Measurements from ENCODE around the gene RMND5B. TPM values are rescaled to one million over a fixed set of nuclear protein-coding genes. Genes with fewer than 3 reads are reported as not detected.

RMND5B gene
- total RNA-seq, 1 donor from 2014 or later = 25.3 TPM

DNA sequence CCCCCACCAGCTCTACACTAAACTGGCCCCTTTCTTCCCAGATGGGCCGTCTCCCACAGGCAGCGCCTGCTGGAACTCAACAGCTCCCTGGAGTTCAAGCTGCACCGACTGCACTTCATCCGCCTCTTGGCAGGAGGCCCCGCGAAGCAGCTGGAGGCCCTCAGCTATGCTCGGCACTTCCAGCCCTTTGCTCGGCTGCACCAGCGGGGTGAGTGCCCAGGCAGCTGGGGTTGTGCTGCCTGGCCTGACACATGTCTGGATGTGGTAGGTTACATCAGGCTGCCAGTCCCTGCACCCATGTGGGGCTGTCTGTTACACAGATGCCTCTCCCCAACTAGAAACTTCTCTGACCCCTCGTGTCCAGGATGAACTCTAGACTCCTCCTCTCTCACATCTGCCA lies 13.1 kb downstream of the RMND5B start:
- peaks cover 7% of the 10 kb centered on the region for H3F3A ChIP-seq (ENCODE audit: low read depth)
- no peak overlapping the region for H3K4me3 ChIP-seq
- H4K20me1 ChIP-seq (ENCODE audit: low read depth) = peaks cover 12% of the 10 kb centered on the region
- H3K79me2 ChIP-seq (ENCODE audit: low read depth) = no peaks in the 10 kb centered on the region
- H3K4me1 ChIP-seq = no peaks in the 10 kb centered on the region
- TF ChIP-seq, protein P1, sequence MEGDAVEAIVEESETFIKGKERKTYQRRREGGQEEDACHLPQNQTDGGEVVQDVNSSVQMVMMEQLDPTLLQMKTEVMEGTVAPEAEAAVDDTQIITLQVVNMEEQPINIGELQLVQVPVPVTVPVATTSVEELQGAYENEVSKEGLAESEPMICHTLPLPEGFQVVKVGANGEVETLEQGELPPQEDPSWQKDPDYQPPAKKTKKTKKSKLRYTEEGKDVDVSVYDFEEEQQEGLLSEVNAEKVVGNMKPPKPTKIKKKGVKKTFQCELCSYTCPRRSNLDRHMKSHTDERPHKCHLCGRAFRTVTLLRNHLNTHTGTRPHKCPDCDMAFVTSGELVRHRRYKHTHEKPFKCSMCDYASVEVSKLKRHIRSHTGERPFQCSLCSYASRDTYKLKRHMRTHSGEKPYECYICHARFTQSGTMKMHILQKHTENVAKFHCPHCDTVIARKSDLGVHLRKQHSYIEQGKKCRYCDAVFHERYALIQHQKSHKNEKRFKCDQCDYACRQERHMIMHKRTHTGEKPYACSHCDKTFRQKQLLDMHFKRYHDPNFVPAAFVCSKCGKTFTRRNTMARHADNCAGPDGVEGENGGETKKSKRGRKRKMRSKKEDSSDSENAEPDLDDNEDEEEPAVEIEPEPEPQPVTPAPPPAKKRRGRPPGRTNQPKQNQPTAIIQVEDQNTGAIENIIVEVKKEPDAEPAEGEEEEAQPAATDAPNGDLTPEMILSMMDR (IDR thresholded peaks at IDR 0.05) = no peak
- TF ChIP-seq EZH2 (IDR thresholded peaks at IDR 0.05) (no peak), EZH2phosphoT487 (IDR thresholded peaks at IDR 0.05) (no peak)
- H3K9ac ChIP-seq = no peak overlapping the region
- no peak overlapping the region for H2AFZ ChIP-seq (replicated peaks)
- Mint-ChIP-seq H3K4me1 (no peaks in the 10 kb centered on the region), H3K27ac (no peak overlapping the region), H3K4me3 (no peak overlapping the region), H3K9me3 (no peaks in the 10 kb centered on the region), H3K36me3 (peaks cover 37% of the 10 kb centered on the region), H3K27me3 (ENCODE audit: insufficient read depth, low read depth) (no peaks in the 10 kb centered on the region)
- H3K36me3 ChIP-seq = no peaks in the 10 kb centered on the region
- H3K9me3 ChIP-seq (ENCODE audit: low read depth) = no peaks in the 10 kb centered on the region
- H3K27ac ChIP-seq = no peak overlapping the region
- H3K4me2 ChIP-seq = no peak overlapping the region
- DNase-seq (ENCODE audit: low spot score) = no peak
- no peaks in the 10 kb centered on the region for H3K27me3 ChIP-seq

DNA sequence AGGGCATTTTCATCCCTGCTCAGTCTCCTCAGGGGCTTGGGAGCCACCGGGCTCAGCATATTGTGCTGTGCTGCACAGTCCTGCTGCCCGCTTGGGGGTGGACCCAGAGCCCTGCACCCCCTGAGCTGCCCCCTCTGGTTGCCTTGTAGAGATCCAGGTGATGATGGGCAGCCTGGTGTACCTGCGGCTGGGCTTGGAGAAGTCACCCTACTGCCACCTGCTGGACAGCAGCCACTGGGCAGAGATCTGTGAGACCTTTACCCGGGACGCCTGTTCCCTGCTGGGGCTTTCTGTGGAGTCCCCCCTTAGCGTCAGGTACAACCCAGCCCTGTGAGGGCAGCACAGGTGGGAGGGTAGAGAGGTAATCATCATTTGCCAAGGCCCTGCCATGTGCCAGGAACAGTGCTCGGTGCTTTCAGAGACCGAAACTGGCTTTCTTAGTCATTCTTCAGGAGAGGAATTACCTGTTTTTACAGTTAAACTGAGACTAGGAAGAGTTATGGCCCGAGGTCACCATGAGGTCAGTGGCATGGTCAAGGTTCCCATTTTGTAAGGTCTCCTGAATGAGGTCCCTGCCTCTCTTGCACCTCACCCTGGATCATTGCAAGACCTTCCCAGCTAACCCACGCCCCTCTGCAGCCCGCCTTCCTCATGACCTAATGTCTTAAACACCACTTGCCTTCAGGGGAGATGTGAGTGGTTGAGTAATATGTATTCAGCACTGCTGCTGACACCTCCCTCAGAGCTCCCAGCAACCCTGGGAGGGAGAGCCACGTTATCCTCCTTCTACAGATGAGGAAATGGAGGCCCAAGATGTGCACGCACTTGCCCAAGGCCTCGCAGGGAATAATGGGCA lies 15.4 kb downstream of the RMND5B start:
- no peak overlapping the region for H3K4me2 ChIP-seq
- DNase-seq (ENCODE audit: low spot score) = peak; percentile 81
- H3K27me3 Mint-ChIP-seq (ENCODE audit: insufficient read depth, low read depth) = peaks cover 4% of the 10 kb centered on the region
- no peaks in the 10 kb centered on the region for H3K36me3 ChIP-seq
- no peak overlapping the region for H2AFZ ChIP-seq (replicated peaks)
- no peak overlapping the region for H3K27ac ChIP-seq
- no peak for TF ChIP-seq EZH2 (IDR thresholded peaks at IDR 0.05)
- TF ChIP-seq, protein P1 (IDR thresholded peaks at IDR 0.05) = peak; percentile 89
- no peak overlapping the region for H3K27ac Mint-ChIP-seq
- peaks cover 40% of the 10 kb centered on the region for H3K36me3 Mint-ChIP-seq
- no peaks in the 10 kb centered on the region for H3K9me3 Mint-ChIP-seq
- H4K20me1 ChIP-seq (ENCODE audit: low read depth) = peaks cover 12% of the 10 kb centered on the region
- H3K4me3 ChIP-seq = no peak overlapping the region
- H3F3A ChIP-seq (ENCODE audit: low read depth) = peaks cover 10% of the 10 kb centered on the region
- H3K27me3 ChIP-seq = no peaks in the 10 kb centered on the region
- H3K79me2 ChIP-seq (ENCODE audit: low read depth) = no peaks in the 10 kb centered on the region
- no peak overlapping the region for H3K4me3 Mint-ChIP-seq
- H3K4me1 Mint-ChIP-seq = no peaks in the 10 kb centered on the region
- no peaks in the 10 kb centered on the region for H3K4me1 ChIP-seq
- no peaks in the 10 kb centered on the region for H3K9me3 ChIP-seq (ENCODE audit: low read depth)
- H3K9ac ChIP-seq = no peak overlapping the region

DNA sequence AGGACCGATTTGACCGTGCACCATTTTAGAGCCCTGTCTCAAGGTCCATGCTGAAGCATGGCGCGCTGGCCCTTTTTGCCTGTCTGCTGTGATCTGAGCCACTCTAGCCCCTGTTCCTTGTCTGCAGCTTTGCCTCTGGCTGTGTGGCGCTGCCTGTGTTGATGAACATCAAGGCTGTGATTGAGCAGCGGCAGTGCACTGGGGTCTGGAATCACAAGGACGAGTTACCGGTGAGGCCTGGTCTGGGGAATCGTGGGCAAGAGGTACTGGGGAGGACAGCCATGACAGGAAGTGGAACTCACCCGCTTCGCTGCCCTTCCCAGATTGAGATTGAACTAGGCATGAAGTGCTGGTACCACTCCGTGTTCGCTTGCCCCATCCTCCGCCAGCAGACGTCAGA lies 16.6 kb downstream of the RMND5B start:
- no peaks in the 10 kb centered on the region for H3K4me1 ChIP-seq
- H3K4me2 ChIP-seq = no peak overlapping the region
- no peaks in the 10 kb centered on the region for H3K27me3 ChIP-seq
- Mint-ChIP-seq H3K4me1 (peaks cover 2% of the 10 kb centered on the region), H3K4me3 (no peak overlapping the region), H3K9me3 (no peaks in the 10 kb centered on the region), H3K27ac (no peak overlapping the region), H3K27me3 (ENCODE audit: insufficient read depth, low read depth) (peaks cover 4% of the 10 kb centered on the region), H3K36me3 (peaks cover 41% of the 10 kb centered on the region)
- H3K9ac ChIP-seq = no peak overlapping the region
- TF ChIP-seq EZH2 (IDR thresholded peaks at IDR 0.05) (no peak), EZH2phosphoT487 (IDR thresholded peaks at IDR 0.05) (no peak)
- TF ChIP-seq, protein P1 (IDR thresholded peaks at IDR 0.05) = no peak
- no peaks in the 10 kb centered on the region for H3K9me3 ChIP-seq (ENCODE audit: low read depth)
- H2AFZ ChIP-seq (replicated peaks) = no peak overlapping the region
- H4K20me1 ChIP-seq (ENCODE audit: low read depth) = peaks cover 18% of the 10 kb centered on the region
- no peak overlapping the region for H3K27ac ChIP-seq
- peaks cover 8% of the 10 kb centered on the region for H3K79me2 ChIP-seq (ENCODE audit: low read depth)
- DNase-seq (ENCODE audit: low spot score) = no peak
- H3K4me3 ChIP-seq = no peak overlapping the region
- H3F3A ChIP-seq (ENCODE audit: low read depth) = peaks cover 10% of the 10 kb centered on the region
- H3K36me3 ChIP-seq = no peaks in the 10 kb centered on the region
